Nephron progenitor cell (in vitro differentiated cells): Measurements from ENCODE around the gene SHISA2.
"Not testable (repeated sequence)": the region's sequence is repeated elsewhere in the genome, so short reads cannot be mapped to it uniquely, and the experiment has no call there.

ENCODE experiments used
- DNase-seq: peaks from one replicate; pipeline ENCODE4 v3.0.0; 2021
- H3K27ac Mint-ChIP-seq: 2 replicates; pipeline ENCODE4 v1.8.0; 2021; ENCODE audit warnings: mild to moderate bottlenecking, moderate library complexity, mixed read lengths
- H3K27me3 Mint-ChIP-seq: 2 replicates; pipeline ENCODE4 v1.8.0; 2021; ENCODE audit warnings: mild to moderate bottlenecking, low read depth, mixed read lengths; ENCODE audit not compliant: poor library complexity
- H3K36me3 Mint-ChIP-seq: 2 replicates; pipeline ENCODE4 v1.8.0; 2021; ENCODE audit warnings: low read depth, mixed read lengths
- H3K4me1 Mint-ChIP-seq: 2 replicates; pipeline ENCODE4 v1.8.0; 2021; ENCODE audit warnings: mixed read lengths
- H3K4me3 Mint-ChIP-seq: 2 replicates; pipeline ENCODE4 v1.8.0; 2021; ENCODE audit warnings: mild to moderate bottlenecking, moderate library complexity, mixed read lengths
- H3K9me3 Mint-ChIP-seq: 2 replicates; pipeline ENCODE4 v1.8.0; 2021; ENCODE audit warnings: mild to moderate bottlenecking, moderate library complexity, mixed read lengths
- TF ChIP-seq, protein P1 (sequence below): fragments of 200-600 bp; sonication (generic); IDR thresholded peaks from 2 replicates; pipeline ENCODE4 v1.5.0; 2021; ENCODE audit warnings: antibody characterized with exemption

The SHISA2 gene

DNA sequence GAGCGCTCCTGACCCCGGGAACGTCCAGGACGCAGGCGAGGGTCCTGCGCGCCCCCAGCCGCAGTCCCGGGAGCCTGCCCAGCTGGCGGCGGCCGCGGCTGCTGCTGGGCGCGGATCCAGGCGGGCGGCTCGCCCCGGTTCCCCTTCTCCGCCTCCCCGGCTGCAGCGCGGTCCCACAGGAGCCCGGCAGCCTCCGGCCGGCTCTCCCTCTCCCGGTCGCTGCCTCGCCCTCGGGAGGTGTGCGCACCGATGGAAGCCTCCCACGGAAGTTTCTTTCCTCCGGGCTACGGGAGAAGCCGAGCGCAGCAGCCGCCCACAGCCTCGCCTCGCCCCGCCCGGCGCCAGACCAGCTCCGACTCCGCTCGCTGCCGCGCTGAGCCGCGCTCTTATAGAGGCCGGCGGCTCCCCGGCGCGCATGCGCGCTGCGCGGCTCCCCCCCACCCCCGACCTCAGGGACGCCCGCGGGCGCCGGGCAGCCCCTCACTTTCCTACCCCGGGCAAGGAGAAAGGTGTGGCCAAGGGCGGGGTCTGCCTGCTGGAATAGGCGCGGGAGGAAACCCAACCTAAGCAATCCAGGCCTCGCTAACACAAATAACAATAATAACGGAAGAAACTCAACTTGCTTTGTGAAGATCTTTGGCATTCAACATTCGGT lies at the start of gene SHISA2:
SHISA2 (minus strand) TSS at position 360 of the 655 bp plus-strand sequence. CDS start 1,041 bp downstream, outside the sequence.
- Mint-ChIP-seq H3K4me3 (peak within 1 kb of the TSS; percentile 98), H3K36me3 (peaks cover 24% of the 10 kb centered on the region), H3K4me1 (peaks cover 29% of the 10 kb centered on the region), H3K27me3 (peaks cover 58% of the 10 kb centered on the region), H3K9me3 (no peaks in the 10 kb centered on the region), H3K27ac (no peak within 1 kb of the TSS)
- TF ChIP-seq, protein P1, sequence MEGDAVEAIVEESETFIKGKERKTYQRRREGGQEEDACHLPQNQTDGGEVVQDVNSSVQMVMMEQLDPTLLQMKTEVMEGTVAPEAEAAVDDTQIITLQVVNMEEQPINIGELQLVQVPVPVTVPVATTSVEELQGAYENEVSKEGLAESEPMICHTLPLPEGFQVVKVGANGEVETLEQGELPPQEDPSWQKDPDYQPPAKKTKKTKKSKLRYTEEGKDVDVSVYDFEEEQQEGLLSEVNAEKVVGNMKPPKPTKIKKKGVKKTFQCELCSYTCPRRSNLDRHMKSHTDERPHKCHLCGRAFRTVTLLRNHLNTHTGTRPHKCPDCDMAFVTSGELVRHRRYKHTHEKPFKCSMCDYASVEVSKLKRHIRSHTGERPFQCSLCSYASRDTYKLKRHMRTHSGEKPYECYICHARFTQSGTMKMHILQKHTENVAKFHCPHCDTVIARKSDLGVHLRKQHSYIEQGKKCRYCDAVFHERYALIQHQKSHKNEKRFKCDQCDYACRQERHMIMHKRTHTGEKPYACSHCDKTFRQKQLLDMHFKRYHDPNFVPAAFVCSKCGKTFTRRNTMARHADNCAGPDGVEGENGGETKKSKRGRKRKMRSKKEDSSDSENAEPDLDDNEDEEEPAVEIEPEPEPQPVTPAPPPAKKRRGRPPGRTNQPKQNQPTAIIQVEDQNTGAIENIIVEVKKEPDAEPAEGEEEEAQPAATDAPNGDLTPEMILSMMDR, result no peak
- DNase-seq, result peak; percentile 69

DNA sequence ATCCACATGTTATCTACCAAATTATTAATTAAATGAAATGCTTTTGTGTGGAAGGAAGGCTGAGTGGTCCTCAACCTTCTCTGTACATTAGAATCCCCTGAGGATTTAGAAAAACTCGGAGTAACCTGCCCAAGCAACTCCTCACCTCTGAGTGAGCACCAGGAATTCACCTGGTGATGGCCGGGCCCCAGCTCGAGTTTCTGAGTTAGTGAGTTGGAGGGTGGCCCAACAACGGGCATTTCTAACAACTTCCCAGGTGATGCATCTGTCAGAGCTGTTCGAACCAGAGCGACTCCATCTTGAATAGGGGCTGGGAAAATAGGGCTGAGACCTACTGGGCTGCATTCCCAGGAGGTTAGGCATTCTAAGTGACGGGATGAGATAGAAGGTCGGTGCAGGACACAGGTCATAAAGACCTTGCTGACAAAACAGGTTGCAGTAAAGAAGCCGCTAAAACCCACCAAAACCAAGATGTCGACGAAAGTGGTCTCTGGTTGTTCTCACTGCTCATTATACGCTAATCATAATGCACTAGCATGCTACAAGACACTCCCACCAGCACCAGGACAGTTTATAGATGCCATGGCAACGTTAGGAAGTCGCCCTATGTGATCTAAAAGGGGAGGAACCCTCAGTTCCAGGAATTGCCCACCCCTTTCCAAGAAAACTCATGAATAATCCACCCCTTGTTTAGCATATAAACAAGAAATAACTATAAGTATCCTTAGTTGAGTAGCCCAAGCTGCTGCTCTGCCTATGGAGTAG lies 44.2 kb upstream of the SHISA2 start:
- no peak for DNase-seq
- Mint-ChIP-seq H3K36me3 (no peaks in the 10 kb centered on the region), H3K27me3 (peaks cover 3% of the 10 kb centered on the region), H3K4me3 (no peak overlapping the region), H3K27ac (no peak overlapping the region), H3K9me3 (peaks cover 6% of the 10 kb centered on the region), H3K4me1 (no peaks in the 10 kb centered on the region)
- TF ChIP-seq, protein P1, result no peak

DNA sequence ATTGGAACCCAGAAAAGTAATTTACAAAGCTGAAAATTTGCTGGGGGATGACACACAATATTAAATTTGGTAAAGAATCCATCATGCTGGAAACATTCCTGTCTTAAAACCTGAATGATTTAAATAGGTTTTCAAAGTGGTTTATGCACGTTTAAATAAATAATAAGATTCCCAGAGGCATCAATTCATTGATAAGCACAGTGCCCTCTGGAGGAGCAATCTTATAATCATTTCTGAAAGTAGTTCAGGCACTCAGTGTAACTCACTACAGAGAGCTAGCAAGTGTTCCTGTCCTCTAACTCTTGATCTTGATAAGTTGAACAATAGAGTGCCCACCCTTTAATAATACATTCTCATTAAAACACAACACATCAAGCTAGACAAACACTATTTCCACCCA lies 43.5 kb upstream of the SHISA2 start:
- no peak for DNase-seq
- no peak overlapping the region for H3K27ac Mint-ChIP-seq
- no peaks in the 10 kb centered on the region for H3K4me1 Mint-ChIP-seq
- H3K9me3 Mint-ChIP-seq, result peaks cover 6% of the 10 kb centered on the region
- peaks cover 3% of the 10 kb centered on the region for H3K27me3 Mint-ChIP-seq
- H3K4me3 Mint-ChIP-seq, result no peak overlapping the region
- H3K36me3 Mint-ChIP-seq, result no peaks in the 10 kb centered on the region
- TF ChIP-seq, protein P1, result no peak

DNA sequence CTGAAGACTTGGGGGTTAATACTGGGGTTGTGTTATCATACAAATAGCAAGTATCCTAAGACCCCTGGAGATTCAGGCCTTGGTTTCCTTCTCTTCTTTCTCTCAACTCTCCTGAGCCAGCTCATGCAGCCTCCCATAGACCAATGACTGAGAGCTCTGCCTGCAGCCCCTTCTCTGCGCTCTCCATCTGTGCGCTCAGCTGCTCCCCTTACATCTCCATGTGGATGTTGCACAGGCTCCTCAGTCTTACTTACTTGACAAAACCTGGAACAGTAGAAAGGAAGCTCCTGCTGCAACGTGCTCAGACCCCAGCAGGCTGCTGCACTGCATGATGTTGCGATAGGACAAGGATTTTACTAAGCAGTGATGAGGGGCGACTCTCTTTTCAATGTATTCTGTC lies 25.0 kb upstream of the SHISA2 start:
- not testable (repeated sequence) for DNase-seq, H3K27ac Mint-ChIP-seq, H3K4me3 Mint-ChIP-seq, H3K9me3 Mint-ChIP-seq, H3K36me3 Mint-ChIP-seq, H3K4me1 Mint-ChIP-seq
- H3K27me3 Mint-ChIP-seq, result peaks cover 15% of the 10 kb centered on the region

DNA sequence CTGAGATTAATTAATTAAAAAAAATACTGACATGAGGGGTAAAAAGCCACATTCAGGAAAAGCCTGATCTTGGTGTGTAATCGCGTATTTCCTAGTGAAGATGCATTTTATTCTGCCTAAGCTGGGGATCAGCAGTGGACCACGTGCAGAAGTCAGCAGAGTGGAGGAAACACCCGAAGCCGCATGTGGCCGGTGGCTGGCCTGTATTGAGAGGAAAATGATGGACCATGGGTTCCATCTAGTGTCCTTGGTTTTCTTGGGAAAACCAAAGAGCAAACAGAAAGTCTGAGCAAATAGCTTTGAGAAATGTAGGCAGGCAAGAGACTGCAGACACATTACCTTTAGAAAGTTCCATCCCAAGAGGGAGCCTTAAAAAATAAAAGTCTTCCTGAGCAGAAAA lies 23.7 kb upstream of the SHISA2 start:
- H3K9me3 Mint-ChIP-seq, result no peaks in the 10 kb centered on the region
- H3K27me3 Mint-ChIP-seq, result peaks cover 18% of the 10 kb centered on the region
- H3K36me3 Mint-ChIP-seq, result no peaks in the 10 kb centered on the region
- no peak overlapping the region for H3K27ac Mint-ChIP-seq
- no peak for DNase-seq
- TF ChIP-seq, protein P1, result no peak
- no peaks in the 10 kb centered on the region for H3K4me1 Mint-ChIP-seq
- no peak overlapping the region for H3K4me3 Mint-ChIP-seq

DNA sequence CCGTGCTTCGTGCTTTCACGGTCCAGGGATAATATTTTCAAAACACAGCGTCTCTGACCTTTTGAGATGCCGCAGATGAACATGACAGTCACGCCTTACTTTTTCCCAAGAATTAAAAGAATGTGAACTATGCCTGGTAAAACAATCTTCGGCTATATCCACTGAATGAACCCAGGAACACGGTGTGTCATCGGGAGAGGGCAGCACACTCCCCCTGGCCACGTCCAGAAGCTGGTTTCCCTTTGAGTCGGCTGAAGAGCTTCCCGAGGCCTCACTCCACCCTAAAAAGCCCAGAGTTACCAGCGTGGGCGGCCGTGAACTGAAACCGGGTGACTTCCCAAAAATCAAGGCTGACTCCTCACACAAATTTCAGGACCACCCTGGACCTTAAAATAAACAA lies 22.9 kb upstream of the SHISA2 start:
- H3K4me3 Mint-ChIP-seq, result no peak overlapping the region
- H3K27ac Mint-ChIP-seq, result no peak overlapping the region
- no peaks in the 10 kb centered on the region for H3K4me1 Mint-ChIP-seq
- no peaks in the 10 kb centered on the region for H3K9me3 Mint-ChIP-seq
- H3K36me3 Mint-ChIP-seq, result no peaks in the 10 kb centered on the region
- no peak for DNase-seq
- TF ChIP-seq, protein P1, result no peak
- peaks cover 19% of the 10 kb centered on the region for H3K27me3 Mint-ChIP-seq

DNA sequence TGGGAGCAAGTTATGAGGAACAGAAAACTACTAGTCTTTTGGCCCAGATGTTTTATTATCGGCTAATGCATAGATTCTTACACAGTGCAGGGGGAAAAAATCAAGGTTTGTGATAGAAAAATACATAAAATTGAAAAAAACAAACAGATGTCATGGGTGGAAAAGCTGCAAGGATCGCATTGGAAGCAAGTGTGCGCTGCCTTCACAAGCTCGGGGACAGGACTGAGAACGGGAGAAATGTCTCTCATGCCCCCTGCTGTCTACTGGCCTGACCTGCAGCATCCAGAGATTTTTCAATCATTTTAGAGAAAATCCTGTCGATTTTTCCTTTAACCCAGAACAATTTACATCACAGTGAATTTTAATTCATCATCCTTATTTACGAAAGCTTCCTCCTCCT lies 20.5 kb upstream of the SHISA2 start:
- not testable (repeated sequence) for DNase-seq, H3K4me3 Mint-ChIP-seq, H3K9me3 Mint-ChIP-seq, H3K36me3 Mint-ChIP-seq, H3K27ac Mint-ChIP-seq, H3K4me1 Mint-ChIP-seq
- peaks cover 29% of the 10 kb centered on the region for H3K27me3 Mint-ChIP-seq
